Neural cell (in vitro differentiated cells): ENCODE results near the gene PRR33. TPM values are rescaled to one million over a fixed set of nuclear protein-coding genes. Genes with fewer than 3 reads are reported as not detected.

Experiments
- H2AFZ ChIP-seq: fragments of 200-600, 300-800 bp; sonication (generic), shearing (Covaris generic); 2 replicates; pipeline ENCODE4 v1.6.0; 2014; ENCODE audit warnings: low read depth, mild to moderate bottlenecking, antibody characterized with exemption, low read length, moderate library complexity
- H3F3A ChIP-seq: fragments of 200-600 bp; shearing (Covaris generic); 2 replicates; pipeline ENCODE4 v1.6.1; 2016; ENCODE audit warnings: mild to moderate bottlenecking, moderate library complexity, mixed read lengths, antibody characterized with exemption, low read length; ENCODE audit not compliant: insufficient read depth, poor library complexity, severe bottlenecking
- H3K27ac ChIP-seq: fragments of 200-600, 300-800 bp; sonication (generic), shearing (Covaris generic); 2 replicates; pipeline ENCODE4 v1.5.1; 2014; ENCODE audit warnings: mild to moderate bottlenecking, low read length, moderate library complexity
- H3K27me3 ChIP-seq: fragments of 300-800, 200-600 bp; sonication (generic), shearing (Covaris generic); 2 replicates; pipeline ENCODE4 v1.6.0; 2014; ENCODE audit warnings: mild to moderate bottlenecking, low read depth, low read length, moderate library complexity; ENCODE audit not compliant: insufficient read depth
- H3K36me3 ChIP-seq: fragments of 300-800, 200-600 bp; sonication (generic), shearing (Covaris generic); 2 replicates; pipeline ENCODE4 v1.5.1; 2014; ENCODE audit warnings: mild to moderate bottlenecking, antibody characterized with exemption, low read length, moderate library complexity; ENCODE audit not compliant: insufficient read depth
- H3K4me2 ChIP-seq: fragments of 300-800, 200-600 bp; sonication (generic), shearing (Covaris generic); 2 replicates; pipeline ENCODE4 v1.6.0; 2014; ENCODE audit warnings: mild to moderate bottlenecking, low read length
- H3K4me3 ChIP-seq: fragments of 300-800, 200-600 bp; sonication (generic), shearing (Covaris generic); 2 replicates; pipeline ENCODE4 v1.5.1; 2014; ENCODE audit warnings: mild to moderate bottlenecking, low read length, moderate library complexity
- H3K79me2 ChIP-seq: fragments of 200-600 bp; shearing (Covaris generic); replicated peaks from 2 replicates; pipeline ENCODE4 v1.6.0; 2014; ENCODE audit warnings: mild to moderate bottlenecking, low read length, moderate library complexity; ENCODE audit not compliant: insufficient read depth
- H3K9ac ChIP-seq: fragments of 300-800, 200-600 bp; sonication (generic), shearing (Covaris generic); 2 replicates; pipeline ENCODE4 v1.6.1; 2016; ENCODE audit warnings: mild to moderate bottlenecking, low read length, mixed read lengths
- H3K9me2 ChIP-seq: fragments of 200-600 bp; shearing (Covaris generic); 2 replicates; pipeline ENCODE4 v1.6.1; 2016; ENCODE audit warnings: mild to moderate bottlenecking, low read length, mixed read lengths; ENCODE audit not compliant: insufficient read depth
- H3K9me3 ChIP-seq: fragments of 200-600, 300-800 bp; sonication (generic), shearing (Covaris generic); 2 replicates; pipeline ENCODE4 v1.6.1; 2016; ENCODE audit warnings: mild to moderate bottlenecking, mixed run types, low read length, moderate library complexity, mixed read lengths
- H4K20me1 ChIP-seq: fragments of 200-600 bp; shearing (Covaris generic); 2 replicates; pipeline ENCODE4 v1.6.1; 2016; ENCODE audit warnings: mild to moderate bottlenecking, mixed run types; ENCODE audit not compliant: insufficient read depth
- CTCF ChIP-seq: fragments of 450-650 bp; IDR thresholded peaks from 2 replicates; pipeline ENCODE4 v1.5.1; 2014; ENCODE audit warnings: antibody characterized with exemption, mild to moderate bottlenecking, moderate library complexity; ENCODE audit not compliant: poor library complexity, severe bottlenecking
- EP300 ChIP-seq: fragments of 450-650 bp; conservative IDR thresholded peaks from 2 replicates; pipeline ENCODE4 v1.6.1; 2014; ENCODE audit warnings: antibody characterized with exemption, mild to moderate bottlenecking, moderate library complexity; ENCODE audit not compliant: poor library complexity, severe bottlenecking
- EZH2 ChIP-seq: fragments of 200-600, 300-800 bp; shearing (Covaris generic), sonication (generic); IDR thresholded peaks from 2 replicates; pipeline ENCODE4 v1.6.1; 2014; ENCODE audit warnings: antibody characterized with exemption, low read length, borderline replicate concordance, mild to moderate bottlenecking; ENCODE audit not compliant: insufficient read depth, poor library complexity, severe bottlenecking
- MXI1 ChIP-seq: fragments of 450-650 bp; conservative IDR thresholded peaks from 2 replicates; pipeline ENCODE4 v1.6.1; 2014; ENCODE audit warnings: antibody characterized with exemption, mild to moderate bottlenecking; ENCODE audit not compliant: poor library complexity, severe bottlenecking
- POLR2AphosphoS5 ChIP-seq: IDR thresholded peaks from 2 replicates; pipeline ENCODE4 v1.6.1; 2012
- RAD21 ChIP-seq: fragments of 450-650 bp; conservative IDR thresholded peaks from 2 replicates; pipeline ENCODE4 v1.6.1; 2014; ENCODE audit warnings: antibody characterized with exemption, mild to moderate bottlenecking, moderate library complexity
- REST ChIP-seq: IDR thresholded peaks from 2 replicates; pipeline ENCODE4 v1.6.1; 2012; ENCODE audit warnings: borderline replicate concordance
- SMC3 ChIP-seq: fragments of 450-650 bp; conservative IDR thresholded peaks from 2 replicates; pipeline ENCODE4 v1.6.1; 2014; ENCODE audit warnings: antibody characterized with exemption, mild to moderate bottlenecking, moderate library complexity; ENCODE audit not compliant: poor library complexity
- TAF1 ChIP-seq: IDR thresholded peaks from 2 replicates; pipeline ENCODE4 v1.6.1; 2012; ENCODE audit warnings: low read depth
- polyA plus RNA-seq: library from polyadenylated mRNA; depleted of rRNA; stranded (reverse); fragments of >200 nt; gene quantifications from 2 replicates; pipeline ENCODE4 v1.2.3, GENCODE V29; 2014

PRR33 gene
- polyA plus RNA-seq, 1 donor from 2014 or later = not detected

- no peaks in the 10 kb centered on the region for H3K36me3 ChIP-seq
- H2AFZ ChIP-seq = no peak overlapping the region
- H3K9me3 ChIP-seq = no peaks in the 10 kb centered on the region
- H3K9me2 ChIP-seq = no peaks in the 10 kb centered on the region
- no peak overlapping the region for H3K4me3 ChIP-seq
- no peaks in the 10 kb centered on the region for H4K20me1 ChIP-seq
- no peak overlapping the region for H3K27ac ChIP-seq
- no peak overlapping the region for H3K4me2 ChIP-seq
- no peak overlapping the region for H3K9ac ChIP-seq
- no peaks in the 10 kb centered on the region for H3K27me3 ChIP-seq
- H3F3A ChIP-seq = no peaks in the 10 kb centered on the region
- no peaks in the 10 kb centered on the region for H3K79me2 ChIP-seq
- no peak for TF ChIP-seq SMC3
- TF ChIP-seq MXI1 = no peak
- TF ChIP-seq CTCF = no peak
- TF ChIP-seq EP300 = no peak
- TF ChIP-seq RAD21 = no peak
- no peak for TF ChIP-seq EZH2
- no peak for TF ChIP-seq POLR2AphosphoS5
- no peak for TF ChIP-seq TAF1
- no peak for TF ChIP-seq REST
Observed at GRCh38 chr11:1877211-1878136, 14.2 kb downstream of the PRR33 start.

GRCh38 chr11:1876361-1877063, 15.2 kb downstream of the PRR33 start:
- Histone ChIP-seq H2AFZ (no peak overlapping the region), H3K79me2 (no peaks in the 10 kb centered on the region), H3K27me3 (no peaks in the 10 kb centered on the region), H3K27ac (no peak overlapping the region), H3K36me3 (no peaks in the 10 kb centered on the region), H3K4me2 (no peak overlapping the region), H3K9ac (no peak overlapping the region), H3F3A (no peaks in the 10 kb centered on the region), H3K9me3 (no peaks in the 10 kb centered on the region), H3K9me2 (no peaks in the 10 kb centered on the region), H3K4me3 (no peak overlapping the region), H4K20me1 (no peaks in the 10 kb centered on the region)
- no peak for TF ChIP-seq RAD21
- no peak for TF ChIP-seq REST
- no peak for TF ChIP-seq EP300
- no peak for TF ChIP-seq TAF1
- no peak for TF ChIP-seq POLR2AphosphoS5
- no peak for TF ChIP-seq CTCF
- no peak for TF ChIP-seq EZH2
- TF ChIP-seq MXI1 = no peak
- TF ChIP-seq SMC3 = no peak
